Urothelium cell line (cell line): Measurements from ENCODE around the gene ZC3HAV1.
"Not testable (repeated sequence)": the region's sequence is repeated elsewhere in the genome, so short reads cannot be mapped to it uniquely, and the experiment has no call there.

Experiments
- DNase-seq: peaks from one replicate; pipeline ENCODE4 v3.0.0; 2011; ENCODE audit warnings: low spot score, mixed read lengths
- FAIRE-seq: peaks from 2 replicates; lab custom pipeline; 2011; peaks lifted over from hg19 to GRCh38; lab: Jason Lieb, UNC

ZC3HAV1 gene

GRCh38 chr7:139055674-139056073 lies 53.8 kb downstream of the ZC3HAV1 start:
- DNase-seq (no peak), FAIRE-seq (no peak)

GRCh38 chr7:139054656-139055055 lies 54.9 kb downstream of the ZC3HAV1 start:
- not testable (repeated sequence) for FAIRE-seq, DNase-seq

DNA sequence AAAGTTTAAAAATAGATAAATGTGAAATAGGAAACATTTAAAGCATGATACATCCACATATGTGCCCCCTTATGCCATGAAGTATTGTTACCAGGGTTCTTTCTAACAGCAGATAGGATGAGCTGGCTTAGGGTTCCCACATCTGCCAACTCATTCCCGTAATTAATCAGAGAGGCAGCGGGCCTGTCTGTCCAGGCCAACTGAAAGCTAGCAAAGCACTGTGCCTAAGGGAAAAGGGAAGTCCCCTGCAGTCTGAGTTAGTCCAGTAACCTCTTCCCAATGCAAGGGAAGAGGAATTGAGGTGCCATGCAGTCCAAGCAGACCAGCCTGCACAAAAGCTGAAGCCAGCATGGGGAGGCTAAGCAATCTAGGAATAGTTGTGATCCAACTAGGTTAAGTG lies 55.4 kb downstream of the ZC3HAV1 start:
- DNase-seq (no peak), FAIRE-seq (no peak)

- DNase-seq (no peak), FAIRE-seq (no peak)
Measured at GRCh38 chr7:139051655-139052054, 57.9 kb downstream of the ZC3HAV1 start.

- DNase-seq (no peak), FAIRE-seq (no peak)
Measured at GRCh38 chr7:139049936-139050335, 59.6 kb downstream of the ZC3HAV1 start.

DNA sequence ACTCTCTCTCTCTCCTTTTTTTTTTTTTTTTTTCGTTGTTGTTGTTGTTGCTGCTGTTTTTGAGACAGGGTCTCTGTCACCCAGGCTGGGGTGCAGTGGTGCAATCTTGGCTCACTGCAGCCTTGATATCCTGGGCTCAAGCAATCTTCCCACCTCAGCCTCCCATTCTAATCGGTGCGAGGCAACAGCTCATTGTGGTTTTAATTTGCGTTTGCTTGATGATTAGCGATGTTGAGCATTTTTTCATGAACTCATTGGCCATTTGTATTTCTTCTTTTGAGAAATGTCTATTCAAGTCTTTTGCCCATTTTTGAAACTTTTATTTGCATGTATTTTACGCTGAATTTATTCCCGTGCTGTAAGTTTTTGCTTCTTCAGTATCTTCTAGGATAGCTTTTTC lies 60.4 kb downstream of the ZC3HAV1 start:
- no peak for FAIRE-seq
- DNase-seq = no peak

- FAIRE-seq (no peak), DNase-seq (no peak)
Measured at GRCh38 chr7:139047970-139048369, 61.5 kb downstream of the ZC3HAV1 start.

DNA sequence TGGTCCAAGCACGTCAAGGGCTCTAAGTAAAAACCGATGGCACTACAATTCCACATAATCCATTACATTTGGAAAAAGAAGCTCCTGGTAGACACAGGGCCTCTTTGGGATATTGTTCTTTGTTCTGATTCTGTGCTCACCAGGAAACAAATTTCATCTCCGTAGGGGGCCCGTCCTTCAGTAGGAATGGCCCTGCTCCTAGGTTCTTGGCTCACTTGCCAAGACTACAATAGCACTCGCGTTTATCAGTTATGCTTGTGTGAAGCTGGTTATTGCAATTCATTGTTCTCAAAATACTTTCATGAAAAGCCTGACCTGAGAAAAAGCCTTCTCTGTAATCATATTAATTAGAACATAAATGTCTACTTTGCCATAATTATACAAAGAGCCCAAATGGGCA lies 63.4 kb downstream of the ZC3HAV1 start:
- FAIRE-seq (no peak), DNase-seq (no peak)

DNA sequence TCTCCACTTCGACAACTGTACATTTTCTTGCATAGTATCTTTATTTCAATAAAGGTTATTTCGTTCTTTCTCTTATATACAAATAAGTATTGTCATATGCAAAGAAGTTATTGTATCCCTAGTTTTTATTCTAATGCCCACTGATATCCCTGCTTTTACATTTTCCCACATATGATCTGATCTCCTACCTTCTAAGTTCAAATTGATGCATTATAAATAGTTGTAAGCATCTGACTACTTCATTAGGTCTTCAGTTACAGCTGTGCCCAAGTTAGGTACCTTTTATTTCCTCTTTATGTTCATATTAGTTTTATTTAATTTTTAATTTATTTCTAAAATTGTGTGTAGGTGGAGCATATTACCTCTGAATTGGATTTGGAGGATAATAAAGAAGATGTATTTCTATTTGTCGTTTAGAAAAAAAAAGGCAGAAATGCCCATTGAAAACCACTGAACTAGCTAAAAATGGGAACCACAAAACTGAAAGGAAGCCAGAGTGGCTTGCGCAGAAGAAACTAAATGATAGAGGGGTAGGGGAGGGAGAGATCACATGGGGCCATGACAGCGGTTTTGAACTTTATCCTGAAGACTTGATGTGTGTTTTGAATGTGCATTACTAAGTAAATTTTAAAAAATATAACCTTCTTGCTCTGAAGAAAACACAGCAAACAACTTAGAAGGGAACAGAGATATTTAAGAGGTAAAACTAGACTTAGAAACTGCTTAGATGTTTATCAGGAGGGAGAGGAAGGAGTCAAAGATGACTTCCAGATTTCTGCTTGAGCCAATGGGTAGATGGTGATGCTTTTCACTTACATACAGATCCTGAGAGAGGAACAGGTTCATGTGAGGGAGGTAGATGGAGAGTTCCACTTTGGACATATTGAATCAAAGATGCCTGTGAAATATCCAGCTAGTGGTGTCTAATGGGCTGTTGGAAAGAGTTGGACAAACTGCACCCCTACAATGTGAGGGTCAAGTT lies 64.4 kb downstream of the ZC3HAV1 start:
- DNase-seq = no peak
- no peak for FAIRE-seq

DNA sequence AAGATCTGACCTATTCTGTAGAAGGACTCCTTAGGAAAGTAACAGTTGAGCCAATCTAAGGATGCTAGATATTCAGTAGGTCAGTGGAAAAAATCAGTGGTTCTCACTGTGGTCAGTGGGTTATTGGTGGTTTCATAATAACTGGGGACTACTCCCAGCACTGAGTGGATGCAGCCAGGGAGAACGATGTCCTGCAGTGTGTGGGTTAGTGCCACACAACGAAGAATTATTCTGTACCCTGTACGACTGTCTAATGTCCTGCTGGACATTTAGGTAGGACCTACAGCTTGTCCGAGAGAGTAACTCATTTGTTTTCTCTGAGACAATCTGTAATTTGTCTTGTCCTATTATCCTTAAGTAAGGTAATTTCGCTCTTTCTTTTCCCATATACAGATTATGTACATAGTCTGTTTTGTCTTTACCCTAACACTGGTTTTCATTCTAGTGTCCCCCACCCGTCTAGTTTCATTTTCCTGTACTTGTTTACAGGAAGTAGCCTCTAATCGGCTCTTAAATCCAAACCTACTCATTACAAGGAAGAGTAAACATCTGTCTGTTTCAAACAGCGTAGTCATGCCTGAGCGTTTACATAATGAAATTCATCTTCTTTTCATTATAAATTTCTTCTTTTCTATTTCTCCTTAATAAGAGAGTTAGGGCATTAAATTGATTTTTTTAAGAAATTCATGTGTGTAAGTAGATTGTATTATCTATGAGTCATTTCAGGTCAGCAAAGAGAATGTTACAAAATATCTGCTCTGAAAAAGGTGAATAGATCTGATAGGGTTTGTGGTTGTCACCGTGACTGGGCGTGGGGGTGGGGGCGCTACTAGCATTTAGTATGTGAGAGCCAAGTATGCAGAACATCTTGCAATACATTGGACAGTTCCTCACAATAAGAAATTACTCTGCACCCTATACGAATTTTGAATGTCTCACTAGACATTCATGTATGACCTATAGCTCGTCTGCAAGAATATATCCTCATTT lies 65.4 kb downstream of the ZC3HAV1 start:
- FAIRE-seq (no peak), DNase-seq (no peak)

DNA sequence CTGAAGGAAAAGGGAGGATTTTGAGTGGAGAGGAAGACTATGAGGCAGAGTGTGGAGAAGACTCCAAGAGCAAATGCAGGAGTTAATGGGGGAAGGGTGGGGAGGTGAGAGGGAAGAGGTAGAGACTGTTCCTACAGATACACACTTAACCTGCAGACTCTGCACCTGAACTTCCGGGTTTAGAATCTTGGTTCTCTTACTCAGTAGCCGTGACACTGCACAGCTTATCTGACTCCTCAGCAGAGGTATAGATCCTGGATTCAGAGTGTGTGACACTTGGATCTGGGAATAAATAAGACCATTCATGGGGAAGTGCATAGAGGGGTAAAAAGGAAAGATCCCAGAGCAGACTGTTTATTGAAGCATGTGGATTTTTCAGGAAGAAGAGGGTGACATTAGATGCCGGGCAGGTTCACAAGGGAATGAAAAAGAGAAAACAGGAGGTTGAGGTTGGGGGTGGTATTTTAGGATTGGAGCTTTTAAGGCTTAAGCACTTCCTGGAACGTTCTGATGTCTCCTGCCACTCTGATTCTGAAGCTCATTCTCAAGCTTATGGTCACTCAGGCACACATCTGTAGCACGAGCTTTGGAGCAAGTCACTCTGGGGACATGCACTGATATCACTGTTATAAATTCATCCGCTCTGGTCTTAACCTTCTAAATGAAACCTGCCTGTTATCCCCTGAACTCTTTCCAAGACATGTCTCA lies 68.0 kb downstream of the ZC3HAV1 start:
- no peak for FAIRE-seq
- no peak for DNase-seq

GRCh38 chr7:139038691-139039090 lies 70.8 kb downstream of the ZC3HAV1 start:
- no peak for DNase-seq
- no peak for FAIRE-seq

DNA sequence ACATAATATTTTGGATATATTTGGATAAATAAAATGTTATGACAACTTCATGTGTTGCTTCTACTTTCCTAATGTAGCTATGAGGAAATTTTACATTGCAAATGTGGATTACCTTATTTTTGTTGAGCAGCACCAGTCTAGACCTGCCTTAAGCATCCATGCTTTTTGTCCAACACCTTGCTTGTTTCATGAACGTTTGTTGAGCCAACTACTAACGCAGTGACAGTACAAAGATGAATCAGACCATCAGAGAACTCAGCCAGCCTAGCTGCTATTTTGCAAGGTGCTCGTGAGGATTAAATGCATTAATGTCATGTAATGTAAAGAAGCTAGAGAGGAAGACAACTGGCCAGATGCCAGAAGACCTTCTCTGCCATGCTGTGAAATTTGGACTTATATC lies 72.6 kb downstream of the ZC3HAV1 start:
- DNase-seq (no peak), FAIRE-seq (no peak)

DNA sequence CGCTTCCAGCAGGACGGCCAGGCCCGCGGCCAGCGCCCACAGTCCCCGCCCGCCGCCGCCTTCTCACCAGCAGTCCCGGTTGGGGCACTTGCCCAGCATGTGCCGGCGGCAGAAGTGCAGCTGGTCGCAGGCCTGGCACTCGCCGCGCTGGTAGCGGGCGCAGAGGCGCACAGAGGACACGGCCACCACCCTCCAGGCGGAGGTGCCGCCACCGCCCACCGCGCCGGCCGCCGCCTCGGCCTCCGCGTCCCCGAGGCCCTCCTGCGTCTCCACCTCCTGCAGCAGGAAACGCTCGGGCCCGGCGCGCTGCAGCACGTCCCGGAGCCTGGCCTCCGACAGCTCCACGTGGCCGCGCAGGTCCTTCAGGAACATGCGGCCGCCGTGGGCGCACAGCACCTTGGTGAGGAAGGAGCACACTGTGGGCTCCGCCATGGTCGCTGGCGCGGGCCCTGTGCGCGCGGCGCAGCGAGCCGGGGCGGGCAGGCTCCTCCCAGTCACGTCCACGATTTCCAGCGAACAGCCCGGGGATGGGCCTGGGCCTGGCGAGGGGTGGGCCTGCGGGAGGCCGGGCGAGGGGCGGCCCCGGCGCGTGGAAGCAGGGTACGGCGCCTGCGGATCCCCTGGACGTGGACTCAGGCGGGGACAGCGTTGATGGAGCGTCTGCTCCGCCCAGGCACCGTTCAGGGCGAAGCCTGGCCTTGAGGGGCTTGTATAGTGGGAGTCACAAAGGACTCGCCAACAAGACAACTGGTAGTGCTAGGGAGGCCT lies 73.8 kb downstream of the ZC3HAV1 start, which contains the start of gene ZC3HAV1L:
TSS of gene ZC3HAV1L (minus strand) at position 457 of the 768 bp plus-strand sequence. CDS start at position 432, 25 bp downstream.
- DNase-seq (peak; percentile 85), FAIRE-seq (no peak)

DNA sequence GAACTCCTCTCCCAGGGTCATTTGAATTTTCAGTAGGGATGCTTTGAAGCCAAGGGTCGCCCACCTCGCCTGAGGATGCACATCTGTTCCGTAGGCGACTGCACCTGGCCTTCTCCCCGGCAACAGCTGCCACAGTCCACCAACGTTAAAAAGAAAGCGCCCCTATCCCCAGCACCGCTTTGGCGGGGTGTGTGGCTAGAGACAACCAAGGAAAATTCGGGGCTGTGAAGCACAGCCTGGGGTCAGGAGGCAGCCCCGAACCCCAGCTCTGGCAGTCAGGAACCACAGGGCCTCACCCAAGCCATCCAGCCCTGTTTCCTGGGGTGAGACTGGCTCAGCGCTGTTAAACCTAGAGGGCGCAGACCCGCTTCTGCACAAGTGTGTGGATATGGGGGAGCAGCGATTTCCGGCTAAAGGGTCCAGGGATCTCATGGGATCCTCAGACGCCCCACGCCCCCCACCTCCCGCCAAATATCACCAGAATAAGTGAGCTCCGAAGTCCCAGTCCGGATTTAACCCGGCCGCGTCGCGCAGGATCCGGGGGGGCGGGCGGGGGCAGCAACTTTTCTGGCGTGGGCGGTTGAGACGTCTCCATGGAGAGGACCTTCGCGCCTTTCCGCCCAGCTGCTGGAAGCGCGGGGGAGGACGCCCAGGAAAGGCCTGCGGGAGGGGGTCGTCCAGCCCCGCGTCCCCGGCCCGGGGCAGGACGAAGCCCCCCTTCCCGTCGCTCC lies 74.5 kb downstream of the ZC3HAV1 start:
- DNase-seq (peak; percentile 49), FAIRE-seq (no peak)

DNA sequence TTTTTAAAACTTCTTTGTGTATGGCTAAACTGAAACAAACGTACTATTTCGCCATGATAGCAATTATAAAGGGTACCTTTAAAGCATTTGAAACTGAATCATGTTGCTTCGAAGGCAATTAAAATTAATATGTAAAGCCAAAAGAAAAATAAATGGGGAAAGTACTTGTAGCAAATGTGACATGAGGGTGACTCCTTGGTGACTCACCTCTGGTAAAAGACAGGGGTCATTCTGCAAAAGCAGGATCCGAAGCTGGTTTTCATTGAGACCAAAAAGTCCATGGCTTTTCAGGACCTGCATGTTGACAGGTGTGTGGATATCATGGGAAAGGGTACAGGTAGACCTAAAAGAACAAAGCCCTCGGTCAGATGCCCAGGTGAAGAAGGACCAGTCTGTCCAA lies 75.2 kb downstream of the ZC3HAV1 start:
- DNase-seq (no peak), FAIRE-seq (no peak)

DNA sequence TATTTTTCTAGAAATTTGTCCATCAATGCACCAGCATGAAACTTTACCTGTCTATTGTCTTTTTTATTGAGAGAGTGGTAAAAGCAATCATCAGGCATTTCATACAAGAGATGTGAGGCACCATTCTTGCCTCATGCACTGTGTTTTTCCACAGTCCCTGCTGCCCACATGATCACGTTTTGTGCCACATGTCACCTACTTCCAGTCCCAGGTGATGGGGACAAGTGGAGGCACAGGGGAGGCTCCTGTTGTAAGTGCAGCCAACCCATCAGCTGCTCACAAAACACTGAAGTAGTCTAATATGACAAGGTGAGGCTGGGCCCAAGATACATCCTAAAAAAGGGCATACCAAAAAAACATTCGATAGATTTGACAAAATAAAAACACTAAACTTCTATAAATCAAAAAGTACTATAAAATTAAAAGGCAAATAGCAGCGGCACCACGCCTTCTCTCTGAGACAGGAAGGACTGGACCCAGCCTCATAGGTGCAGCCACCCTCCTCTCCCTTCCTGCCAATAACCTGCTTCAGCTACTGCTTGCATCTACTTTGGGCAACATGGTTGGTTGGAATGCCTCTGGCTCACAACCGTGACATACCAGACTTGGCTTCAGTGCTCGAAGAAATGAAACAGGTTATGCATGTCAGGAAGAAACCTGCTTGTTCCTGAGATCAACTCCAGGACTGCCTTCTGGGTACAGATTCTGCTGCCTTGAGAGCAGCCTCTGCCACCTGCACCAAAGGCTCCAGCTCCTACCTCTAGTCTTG lies 76.0 kb downstream of the ZC3HAV1 start:
- DNase-seq (no peak), FAIRE-seq (no peak)

- FAIRE-seq (no peak), DNase-seq (no peak)
Measured at GRCh38 chr7:139032473-139032872, 77.0 kb downstream of the ZC3HAV1 start.
